Muscle of leg (tissue), 11 donors: Measurements from ENCODE around the gene SQSTM1. TPM values are rescaled to one million over a fixed set of nuclear protein-coding genes. Genes with fewer than 3 reads are reported as not detected.
"Not testable (repeated sequence)": the region's sequence is repeated elsewhere in the genome, so short reads cannot be mapped to it uniquely, and the experiment has no call there.

Experiments used
- DNase-seq: peaks from one replicate; pipeline ENCODE4 v3.0.0; 2013
- H3K27ac ChIP-seq: one replicate; pipeline ENCODE4 v1.5.1; 2013; ENCODE audit warnings: mild to moderate bottlenecking, low read length, control low read depth
- H3K27me3 ChIP-seq: one replicate; pipeline ENCODE4 v1.6.1; 2013; ENCODE audit warnings: low read length; ENCODE audit not compliant: control insufficient read depth, insufficient read depth
- H3K36me3 ChIP-seq: one replicate; pipeline ENCODE4 v1.6.1; 2013; ENCODE audit warnings: low read length; ENCODE audit not compliant: control insufficient read depth, insufficient read depth
- H3K4me1 ChIP-seq: one replicate; pipeline ENCODE4 v1.6.1; 2013; ENCODE audit warnings: low read length; ENCODE audit not compliant: control insufficient read depth, insufficient read depth
- H3K4me3 ChIP-seq: one replicate; pipeline ENCODE4 v1.5.1; 2013; ENCODE audit warnings: low read length, control low read depth
- H3K9me3 ChIP-seq: replicated peaks from 2 replicates; pipeline ENCODE4 v1.6.1; 2013; ENCODE audit warnings: low read depth, low read length; ENCODE audit not compliant: control insufficient read depth
- WGBS: methylation state at CpG from one replicate; pipeline ENCODE4 v1.1.5; 2013; ENCODE audit warnings: missing lambda C conversion rate; ENCODE audit not compliant: insufficient coverage; 5-methylcytosine and 5-hydroxymethylcytosine counted together
- polyA plus RNA-seq, 8 donors: library from polyadenylated mRNA; unstranded; fragments of 120-200 nt; gene quantifications; one replicate each; pipeline versions ENCODE4 v1.2.1 to v1.2.3, GENCODE V29; 2013; ENCODE audit warnings: inconsistent platforms in 1 of 8, low replicate concordance in 1 of 8; ENCODE audit not compliant: insufficient read length in 8 of 8, insufficient read depth in 1 of 8
- total RNA-seq: library from RNA; stranded (reverse); fragments of 120-200 nt; gene quantifications from one replicate; pipeline ENCODE4 v1.2.4, GENCODE V29; 2013

SQSTM1 gene
- total and polyA plus RNA-seq, 9 donors: 61.2 to 75.9 (median 71.1) TPM

GRCh38 chr5:179779826-179780225, 40.9 kb upstream of the SQSTM1 start:
- Histone ChIP-seq H3K27ac (no peak overlapping the region), H3K9me3 (no peaks in the 10 kb centered on the region), H3K27me3 (no peaks in the 10 kb centered on the region), H3K36me3 (peaks cover 40% of the 10 kb centered on the region), H3K4me3 (no peak overlapping the region), H3K4me1 (peaks cover 3% of the 10 kb centered on the region)
- DNase-seq: no peak
- WGBS: 91% methylated on average over 4 of the region's 4 CpGs

- Histone ChIP-seq H3K36me3 (peaks cover 36% of the 10 kb centered on the region), H3K4me1 (peaks cover 3% of the 10 kb centered on the region), H3K9me3 (no peaks in the 10 kb centered on the region), H3K4me3 (no peak overlapping the region), H3K27ac (no peak overlapping the region), H3K27me3 (no peaks in the 10 kb centered on the region)
- DNase-seq: peak; percentile 13
- whole genome bisulfite sequencing: 83% methylated on average over 3 of the region's 7 CpGs
Observed at GRCh38 chr5:179780362-179780761, 40.3 kb upstream of the SQSTM1 start.

- Histone ChIP-seq H3K4me1 (peaks cover 3% of the 10 kb centered on the region), H3K4me3 (no peak overlapping the region), H3K36me3 (peaks cover 23% of the 10 kb centered on the region), H3K27me3 (no peaks in the 10 kb centered on the region), H3K9me3 (no peaks in the 10 kb centered on the region), H3K27ac (no peak overlapping the region)
- WGBS: 93% methylated on average over 4 of the region's 4 CpGs
- no peak for DNase-seq
Observed at GRCh38 chr5:179781846-179782245, 38.9 kb upstream of the SQSTM1 start.

GRCh38 chr5:179783128-179783527, 37.6 kb upstream of the SQSTM1 start:
- Histone ChIP-seq H3K36me3 (peaks cover 14% of the 10 kb centered on the region), H3K27ac (no peak overlapping the region), H3K9me3 (no peaks in the 10 kb centered on the region), H3K27me3 (no peaks in the 10 kb centered on the region), H3K4me3 (no peak overlapping the region), H3K4me1 (peaks cover 3% of the 10 kb centered on the region)
- DNase-seq: no peak
- 94% methylated on average over 7 of the region's 9 CpGs for WGBS

- Histone ChIP-seq H3K9me3 (no peaks in the 10 kb centered on the region), H3K4me1 (peaks cover 3% of the 10 kb centered on the region), H3K27ac (no peak overlapping the region), H3K4me3 (no peak overlapping the region), H3K27me3 (no peaks in the 10 kb centered on the region), H3K36me3 (peaks cover under 1% of the 10 kb centered on the region)
- DNase-seq: no peak
- WGBS: 83% methylated on average over 11 of the region's 12 CpGs
Observed at GRCh38 chr5:179786861-179787260, 33.8 kb upstream of the SQSTM1 start.

GRCh38 chr5:179788193-179788854, 32.4 kb upstream of the SQSTM1 start:
- H3K4me3 ChIP-seq: no peak overlapping the region
- no peak for DNase-seq
- 89% methylated on average over 6 of the region's 7 CpGs for WGBS
- no peaks in the 10 kb centered on the region for H3K9me3 ChIP-seq
- no peaks in the 10 kb centered on the region for H3K27me3 ChIP-seq
- H3K4me1 ChIP-seq: peaks cover 4% of the 10 kb centered on the region
- H3K27ac ChIP-seq: no peak overlapping the region
- H3K36me3 ChIP-seq: no peaks in the 10 kb centered on the region

- H3K4me3 ChIP-seq, H3K27me3 ChIP-seq, H3K27ac ChIP-seq, H3K9me3 ChIP-seq, H3K36me3 ChIP-seq, DNase-seq: not testable (repeated sequence)
- H3K4me1 ChIP-seq: peaks cover 14% of the 10 kb centered on the region
- 92% methylated on average over 5 of the region's 9 CpGs for WGBS
Observed at GRCh38 chr5:179789278-179789677, 31.4 kb upstream of the SQSTM1 start.

- Histone ChIP-seq H3K4me3 (no peak overlapping the region), H3K27ac (no peak overlapping the region), H3K36me3 (peaks cover 4% of the 10 kb centered on the region), H3K27me3 (peaks cover 9% of the 10 kb centered on the region), H3K4me1 (peaks cover 34% of the 10 kb centered on the region), H3K9me3 (no peaks in the 10 kb centered on the region)
- DNase-seq: peak; percentile 76
- WGBS: 57% methylated on average over 15 of the region's 15 CpGs
Observed at GRCh38 chr5:179791881-179792611, 28.7 kb upstream of the SQSTM1 start.

GRCh38 chr5:179792612-179793467, 27.9 kb upstream of the SQSTM1 start:
- no peak overlapping the region for H3K27ac ChIP-seq
- H3K9me3 ChIP-seq: no peaks in the 10 kb centered on the region
- peaks cover 34% of the 10 kb centered on the region for H3K4me1 ChIP-seq
- peaks cover 10% of the 10 kb centered on the region for H3K36me3 ChIP-seq
- peaks cover 9% of the 10 kb centered on the region for H3K27me3 ChIP-seq
- no peak for DNase-seq
- H3K4me3 ChIP-seq: no peak overlapping the region
- WGBS: 75% methylated on average over 20 of the region's 24 CpGs
